GM18868 (cell line): ENCODE results near the gene GCG.

Experiments used
- ATAC-seq: cut with Tn5 transposase; IDR thresholded peaks from one replicate; pipeline ENCODE4 v1.9.1; 2021; ENCODE audit warnings: mild to moderate bottlenecking, moderate library complexity; ENCODE audit not compliant: unreplicated experiment

The GCG gene

DNA sequence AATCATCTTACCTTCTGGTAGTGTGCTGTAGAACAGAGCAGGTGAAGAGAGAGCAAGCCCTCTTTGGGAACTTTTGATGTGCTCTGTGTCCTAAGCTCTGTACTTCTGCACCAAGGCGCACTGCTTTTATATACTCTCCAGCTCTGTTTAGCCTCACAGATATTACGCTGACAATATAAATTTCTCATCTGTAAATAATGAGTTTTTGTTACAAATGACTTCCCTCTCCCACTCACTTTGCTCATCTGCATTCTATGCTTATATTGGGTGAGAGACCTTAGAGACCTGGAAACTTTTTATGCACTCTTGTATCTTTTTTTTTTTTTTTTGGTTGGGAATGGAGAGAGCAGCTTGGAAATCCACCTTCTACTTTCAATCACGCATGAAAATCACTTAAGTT is at the start of gene GCG:
TSS of gene GCG (minus strand) at position 101 of the 400 bp plus-strand sequence. CDS start 3,069 bp downstream, outside the sequence.
- ATAC-seq, result no peak

DNA sequence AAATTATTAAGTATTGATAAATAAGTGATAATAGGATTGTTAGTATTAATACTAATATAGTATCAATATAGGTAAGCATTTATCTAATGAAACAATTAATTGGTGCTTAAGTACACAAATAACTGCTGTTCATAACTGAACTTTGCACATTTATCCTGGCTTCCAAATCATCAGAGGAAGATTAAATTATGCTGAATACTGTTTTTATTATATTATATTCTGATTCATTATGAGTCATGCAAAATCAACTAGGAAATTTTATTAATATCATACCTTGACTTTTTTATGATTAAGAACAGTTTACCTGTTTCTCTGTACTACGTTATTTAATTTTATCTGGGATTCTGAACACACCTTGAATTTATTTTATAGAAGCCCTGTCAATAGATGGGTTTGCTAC is 48.6 kb upstream of the GCG start:
- ATAC-seq, result no peak

DNA sequence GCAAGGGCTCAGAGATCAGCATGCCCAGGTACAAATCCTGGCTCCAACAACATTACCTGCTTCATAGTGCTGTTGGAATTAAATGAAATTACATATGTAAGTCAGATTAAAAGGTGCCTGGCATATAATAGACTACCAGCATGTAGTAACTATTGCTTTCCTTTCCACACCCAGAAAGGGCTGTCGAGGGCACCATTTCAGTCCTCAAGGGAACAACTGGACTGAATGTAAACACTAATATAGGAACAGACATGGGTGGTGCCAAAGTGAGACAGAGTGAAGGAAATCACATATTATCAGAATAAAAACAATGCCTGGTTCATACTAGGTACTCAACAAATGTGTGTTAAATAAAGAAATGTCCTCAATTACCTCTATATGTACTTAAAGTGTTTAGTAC is 47.9 kb upstream of the GCG start:
- no peak for ATAC-seq

DNA sequence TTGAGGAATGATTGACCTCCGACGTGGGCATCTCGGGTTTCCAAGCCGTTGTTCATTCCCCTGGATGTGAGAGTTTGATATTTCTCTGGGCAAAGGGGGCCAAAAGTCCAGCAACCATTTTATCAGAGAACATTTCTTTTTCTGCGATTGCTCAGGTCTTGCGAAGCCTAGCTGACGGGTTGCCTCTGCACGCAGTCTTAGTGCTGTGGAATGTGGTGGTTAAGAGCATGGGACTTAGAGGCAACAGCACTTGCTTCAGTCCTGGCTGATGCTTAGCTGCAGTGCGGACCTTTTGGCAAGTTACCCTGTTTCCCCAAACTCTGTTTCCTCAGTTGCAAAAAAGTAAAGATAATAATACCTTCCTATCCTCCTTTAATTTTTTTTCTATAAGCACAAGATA is 46.2 kb upstream of the GCG start:
- no peak for ATAC-seq

DNA sequence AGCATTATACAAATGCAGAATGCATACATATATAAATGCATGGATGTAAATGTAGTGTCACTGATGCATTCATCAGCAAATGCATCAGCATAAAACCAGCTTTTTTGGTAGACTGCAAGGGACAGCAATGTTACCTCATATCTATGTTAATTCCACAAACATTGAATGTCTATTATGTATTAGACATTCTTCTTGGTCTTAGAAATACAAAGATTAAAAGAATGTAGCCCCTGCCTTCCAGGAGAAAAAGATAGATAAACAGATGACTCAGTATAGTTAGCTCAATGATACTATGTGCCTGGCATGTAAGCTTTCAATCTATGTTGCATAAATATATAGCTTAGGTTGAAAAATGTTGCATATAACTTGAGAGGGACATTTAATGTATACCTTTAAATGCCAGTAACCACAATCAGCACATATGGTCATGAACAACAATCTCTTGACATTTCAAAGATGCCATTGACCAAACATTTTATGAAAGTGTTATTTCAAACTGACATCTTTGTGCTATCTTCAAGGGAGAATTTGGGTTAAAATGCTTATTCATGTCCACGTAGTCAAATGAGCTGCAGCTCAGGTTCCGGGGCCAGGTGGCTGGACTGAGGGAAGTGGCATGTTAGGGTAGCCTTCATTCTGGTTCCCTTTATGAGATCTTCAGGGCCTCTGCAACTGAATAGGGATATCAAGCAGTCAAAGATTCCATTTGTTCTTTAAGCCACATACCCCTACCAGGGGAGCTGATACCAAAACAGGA is 45.2 kb upstream of the GCG start:
- ATAC-seq, result no peak

DNA sequence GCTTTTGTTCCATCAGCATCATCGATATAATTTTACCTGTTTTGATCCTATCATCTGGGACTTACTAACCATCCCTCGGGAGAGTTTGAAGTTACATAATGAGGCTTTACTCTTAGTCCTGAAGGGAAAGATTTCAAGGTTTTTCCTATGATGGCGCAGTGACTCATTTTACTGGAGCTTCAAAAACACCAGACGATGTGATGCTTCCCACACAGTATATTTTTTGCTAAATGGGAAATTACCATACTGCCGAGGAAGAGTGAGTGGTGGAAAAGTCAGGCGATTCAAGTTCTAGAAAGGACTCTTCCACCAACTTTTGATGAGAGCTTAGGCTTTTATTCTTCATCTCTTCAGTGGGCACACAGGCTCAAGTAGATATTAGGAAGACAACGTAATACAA is 44.6 kb upstream of the GCG start:
- no peak for ATAC-seq

DNA sequence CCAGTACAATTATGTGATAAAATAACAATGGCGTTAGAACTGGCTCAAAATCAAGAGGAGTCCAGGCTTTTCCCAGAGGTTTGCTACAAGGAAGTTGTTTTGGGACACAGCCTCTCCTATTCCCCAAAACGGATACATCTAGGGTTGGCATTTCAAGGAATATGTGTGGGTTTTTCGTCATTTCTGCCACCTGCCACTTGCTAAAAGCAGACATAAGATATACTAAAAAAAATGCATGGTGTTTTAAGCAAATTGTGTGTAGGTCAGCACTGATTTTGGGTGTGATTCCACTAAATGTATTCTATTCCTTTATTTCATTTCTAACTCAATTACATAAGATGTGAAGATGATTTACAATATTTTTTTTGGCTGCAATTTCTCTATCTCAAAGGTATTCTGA is 36.4 kb upstream of the GCG start:
- ATAC-seq, result no peak

DNA sequence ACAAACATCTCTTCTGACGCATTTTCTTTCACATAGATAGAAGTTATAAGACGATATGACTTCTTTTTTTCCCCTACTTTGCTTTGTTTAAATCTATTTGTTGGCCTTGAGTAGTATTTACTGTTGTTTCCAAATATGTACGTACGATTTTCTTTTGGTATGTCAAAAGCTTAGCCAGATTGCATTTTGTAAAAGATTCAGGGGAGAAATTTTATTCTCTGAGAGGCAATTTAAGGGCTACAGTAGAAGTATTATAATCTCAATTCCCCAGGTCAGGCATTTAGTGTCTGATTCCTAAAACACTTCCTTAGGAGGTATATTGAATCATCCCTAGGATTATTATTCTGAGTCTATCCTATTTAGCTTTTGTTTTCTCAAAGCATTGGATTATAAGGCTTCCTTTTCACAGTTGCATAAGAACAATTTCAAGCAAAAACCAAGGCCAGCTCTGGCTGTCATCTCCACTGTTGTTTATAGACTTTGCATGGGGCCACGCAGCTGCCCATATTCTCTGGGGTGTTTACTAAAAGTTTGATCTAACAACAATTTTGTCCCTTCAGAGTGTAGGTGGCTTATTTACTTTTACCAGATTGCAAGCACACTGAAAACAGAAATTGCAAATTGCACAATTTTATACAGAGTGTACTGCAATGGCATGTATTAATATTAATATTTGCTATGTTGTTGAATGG is 33.6 kb upstream of the GCG start:
- no peak for ATAC-seq

DNA sequence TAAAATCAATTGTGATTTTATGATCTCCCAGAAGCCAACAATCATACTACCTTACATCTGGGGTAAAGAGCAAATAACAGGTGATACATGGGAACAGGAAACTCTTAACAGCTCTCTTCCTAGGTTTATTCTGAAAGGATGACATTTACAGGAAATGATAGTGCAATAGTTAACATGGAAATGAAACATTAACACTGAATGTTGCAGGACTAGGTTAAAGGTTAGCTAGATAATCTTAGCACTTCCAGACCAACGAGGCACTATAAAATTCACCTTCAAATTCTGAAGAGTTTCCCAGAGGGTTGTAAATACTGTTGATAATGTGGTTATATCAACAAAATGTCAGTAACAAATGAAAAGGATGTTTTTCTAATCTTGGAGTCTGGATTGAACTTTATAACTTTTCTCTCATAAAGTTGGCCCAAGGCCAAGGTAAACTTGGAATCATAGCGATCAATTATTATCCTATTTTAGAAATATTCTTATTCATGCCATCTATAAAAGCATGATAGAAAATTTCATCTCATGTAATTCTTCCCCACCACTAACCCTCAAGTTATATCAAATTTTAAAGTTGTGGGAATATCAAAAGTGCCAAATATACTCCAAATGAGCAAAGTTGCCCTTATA is 32.9 kb upstream of the GCG start:
- ATAC-seq, result no peak

DNA sequence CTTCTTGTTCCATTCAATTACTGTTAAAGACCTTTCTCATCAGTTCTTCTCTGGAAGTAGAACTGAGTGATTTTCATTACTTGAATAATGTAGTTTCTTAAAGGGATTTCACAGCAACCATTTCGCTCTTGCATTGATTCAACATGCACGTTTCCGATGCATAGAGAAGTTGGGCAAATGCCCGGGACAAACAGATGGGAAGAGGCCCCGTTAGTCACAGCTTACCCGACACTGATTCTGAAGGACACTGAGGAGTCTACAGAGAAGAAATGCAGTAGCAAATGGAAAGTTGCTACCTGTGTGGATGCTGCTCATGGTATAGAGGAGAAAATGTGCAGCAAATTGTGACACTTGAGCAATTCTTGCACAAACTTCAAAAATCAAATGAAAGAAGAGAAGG is 32.3 kb upstream of the GCG start:
- no peak for ATAC-seq

DNA sequence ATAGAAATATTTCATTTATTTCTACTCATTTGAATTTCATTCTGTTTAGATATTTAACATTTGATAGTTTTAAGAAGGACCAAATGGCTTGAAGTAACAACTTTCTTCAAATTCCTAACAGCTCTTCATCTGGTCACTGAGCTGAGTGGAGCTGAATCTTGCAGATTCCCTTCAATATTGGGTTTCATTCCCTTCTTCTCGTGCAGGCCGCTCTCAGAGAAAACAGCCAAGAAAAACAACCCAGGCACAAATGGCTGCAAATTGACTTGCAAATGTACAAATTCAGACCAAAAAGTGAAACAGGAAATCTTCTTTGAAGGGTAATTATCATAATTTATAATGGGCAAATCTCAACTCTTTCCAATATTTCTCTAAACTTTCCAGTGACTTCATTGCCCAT is 30.3 kb upstream of the GCG start:
- no peak for ATAC-seq

DNA sequence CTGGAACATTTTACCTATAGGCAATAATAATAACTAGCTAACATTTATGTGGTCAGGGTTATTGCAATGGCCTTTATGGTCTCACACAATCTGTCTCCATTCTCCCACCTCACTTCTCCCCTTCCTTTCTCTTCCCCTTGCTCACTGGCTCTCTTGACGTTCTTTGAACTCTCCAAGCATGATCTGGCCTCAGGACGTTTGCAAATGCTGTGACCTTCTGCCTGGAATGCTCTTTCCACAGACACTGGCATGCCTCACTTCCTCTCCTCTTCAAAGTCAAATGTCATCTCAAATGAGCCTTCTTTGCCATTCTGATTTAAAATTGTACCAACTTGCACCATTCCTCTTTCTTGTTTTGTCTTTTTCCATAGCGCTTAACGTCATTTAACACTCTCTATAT is 25.3 kb upstream of the GCG start:
- no peak for ATAC-seq

DNA sequence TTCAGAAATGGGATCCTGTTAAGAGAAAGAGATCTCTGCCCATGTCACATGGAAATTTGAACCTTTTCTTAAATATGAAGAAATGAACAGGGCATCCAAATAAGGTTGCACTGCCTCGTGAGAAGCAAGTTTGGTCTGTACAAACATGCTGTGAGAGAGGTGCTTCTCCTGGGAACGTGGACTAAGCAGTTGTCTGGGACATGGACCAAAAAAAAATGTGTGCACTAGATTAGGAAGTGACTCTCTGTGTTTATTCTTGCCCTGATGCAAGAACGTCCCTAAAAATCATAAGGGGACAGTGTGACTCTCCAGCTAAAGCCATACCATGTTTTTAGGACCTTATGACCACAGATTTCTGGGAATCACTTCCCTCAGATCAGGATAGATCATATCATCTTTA is 23.7 kb upstream of the GCG start:
- ATAC-seq, result no peak

DNA sequence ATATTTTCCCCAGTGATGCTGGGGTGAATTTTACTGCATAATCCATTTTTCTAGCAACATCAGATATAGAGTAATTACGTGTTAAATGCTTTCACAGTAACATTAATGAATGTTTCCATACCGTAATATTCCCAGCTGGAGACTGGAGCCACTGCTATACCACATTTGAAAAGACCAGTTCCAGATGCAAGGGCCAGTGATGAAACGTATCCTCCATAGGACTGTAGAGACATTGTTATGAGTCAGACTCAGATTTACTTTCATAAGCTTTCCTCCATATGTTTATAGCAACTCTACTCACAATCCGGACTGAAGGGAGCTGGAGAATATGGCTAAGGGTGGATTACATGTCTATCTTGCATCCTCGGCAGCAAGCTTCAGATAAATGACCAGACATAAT is 22.7 kb upstream of the GCG start:
- ATAC-seq, result no peak

DNA sequence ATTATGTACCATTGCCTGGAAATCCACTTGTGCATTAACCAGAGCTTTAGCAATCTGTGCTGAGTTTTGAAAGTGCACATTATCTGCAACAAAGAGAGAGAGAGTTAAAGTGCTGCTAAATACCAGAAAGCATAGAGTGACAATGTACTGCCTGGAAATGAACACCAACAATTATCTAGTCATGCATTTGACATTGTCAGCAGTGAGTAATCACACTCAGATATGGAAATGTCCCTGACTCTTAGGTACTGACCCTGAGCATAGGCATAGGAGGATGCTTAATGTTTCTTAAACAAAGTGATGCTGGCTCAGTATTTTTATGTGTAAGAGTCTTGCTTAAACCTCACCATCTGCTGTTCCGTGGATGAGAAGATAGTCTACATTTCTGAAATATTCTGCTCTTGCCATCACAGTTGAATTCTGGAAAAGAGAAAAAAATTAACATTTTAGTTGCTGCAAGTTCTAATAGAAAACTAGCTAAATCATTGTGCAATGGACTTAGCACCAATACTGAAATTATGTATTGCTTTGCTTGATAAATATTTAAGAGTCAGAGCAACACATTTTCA is 20.8 kb upstream of the GCG start:
- ATAC-seq, result no peak

DNA sequence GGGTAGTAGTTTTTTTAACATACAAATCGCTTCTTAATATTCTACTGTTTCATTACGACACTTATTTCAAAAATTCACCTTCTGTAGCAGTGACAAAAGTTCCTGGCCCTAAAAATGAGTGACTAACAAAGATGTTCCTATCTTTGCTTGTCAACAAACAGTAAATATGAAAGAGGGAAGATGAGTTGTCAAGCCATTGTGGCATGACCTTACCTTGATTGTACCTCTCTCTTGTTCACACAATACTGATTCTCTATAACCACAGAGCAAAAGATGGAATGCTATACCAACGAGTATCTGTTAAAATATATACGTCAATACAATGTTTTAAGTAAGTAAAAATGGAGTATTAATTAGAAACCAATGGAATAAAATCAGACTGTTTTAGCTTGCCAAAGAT is 14.7 kb upstream of the GCG start:
- ATAC-seq, result peak; percentile 43

DNA sequence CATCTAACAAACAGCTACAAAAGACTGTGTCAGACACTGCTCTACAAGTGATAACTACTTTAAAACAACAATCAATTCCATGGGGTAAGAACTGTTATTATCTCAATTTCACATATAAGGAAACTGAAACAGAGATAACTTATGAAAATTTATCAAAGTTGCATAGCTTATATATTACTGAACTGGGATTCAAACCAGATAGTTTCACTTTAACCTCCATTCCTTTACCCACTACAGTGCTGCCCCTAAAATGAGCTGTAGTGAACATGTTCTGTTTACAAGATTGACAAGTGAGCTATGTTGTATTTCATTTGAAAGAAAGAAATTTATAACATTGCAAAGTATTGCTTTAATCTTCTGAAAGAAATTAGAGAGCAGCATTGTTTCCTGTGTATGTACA is 14.1 kb upstream of the GCG start:
- ATAC-seq, result no peak

DNA sequence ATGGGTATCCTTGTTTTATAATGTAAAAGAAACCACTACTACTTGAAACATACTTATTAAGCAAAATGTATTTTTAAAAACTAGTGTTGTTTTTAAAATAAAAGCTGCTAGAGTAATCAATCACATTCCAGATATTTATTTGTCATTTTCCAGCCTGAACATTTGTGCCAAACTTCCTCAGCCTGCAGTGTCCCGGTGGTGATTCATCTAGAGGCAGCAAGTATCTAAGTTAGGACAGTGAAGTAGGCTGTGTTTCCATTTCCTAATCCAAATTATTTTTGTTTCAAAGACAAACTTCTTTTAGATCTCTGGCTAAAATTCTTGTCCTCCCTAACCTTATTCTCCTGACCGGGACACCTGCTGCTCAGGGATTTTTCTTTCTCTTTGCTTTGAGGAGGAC is 12.8 kb upstream of the GCG start:
- no peak for ATAC-seq

DNA sequence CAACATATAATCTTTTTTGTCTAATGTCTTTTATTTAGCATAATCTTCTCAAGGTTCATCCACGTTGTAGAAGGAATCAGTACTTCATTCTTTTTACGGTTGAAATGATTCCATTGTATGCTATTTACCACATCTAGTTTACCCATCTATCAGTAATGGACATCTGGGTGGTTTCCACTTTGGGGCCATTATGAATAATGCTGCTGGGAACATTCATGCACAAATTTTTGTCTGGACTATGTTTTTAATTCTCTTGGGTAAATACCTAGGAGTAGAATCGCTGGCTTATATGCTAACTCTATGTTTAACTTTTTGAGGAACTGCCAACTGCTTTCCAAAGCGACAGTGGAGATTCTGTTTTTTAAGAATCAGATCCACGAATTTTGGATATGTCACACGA is 7.4 kb upstream of the GCG start:
- ATAC-seq, result no peak

DNA sequence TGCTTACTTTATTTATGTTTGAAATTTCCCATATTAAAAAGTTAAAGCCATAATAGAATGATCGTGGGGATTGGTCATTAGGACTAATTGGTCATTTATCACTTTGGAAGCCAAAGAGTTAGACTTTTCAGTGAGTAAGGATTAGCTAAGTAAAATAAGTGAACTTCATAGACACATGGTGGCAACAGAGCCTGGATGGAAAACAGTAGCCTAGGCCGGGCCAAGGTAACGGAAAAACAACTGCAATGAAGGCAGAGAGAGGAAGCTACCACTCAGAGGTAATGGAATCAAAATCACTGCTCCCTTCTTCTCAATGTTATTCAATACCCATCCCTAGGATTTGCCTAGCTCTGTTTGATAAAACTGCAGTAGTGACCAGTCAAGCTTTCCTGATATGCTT is 4.1 kb upstream of the GCG start:
- no peak for ATAC-seq

DNA sequence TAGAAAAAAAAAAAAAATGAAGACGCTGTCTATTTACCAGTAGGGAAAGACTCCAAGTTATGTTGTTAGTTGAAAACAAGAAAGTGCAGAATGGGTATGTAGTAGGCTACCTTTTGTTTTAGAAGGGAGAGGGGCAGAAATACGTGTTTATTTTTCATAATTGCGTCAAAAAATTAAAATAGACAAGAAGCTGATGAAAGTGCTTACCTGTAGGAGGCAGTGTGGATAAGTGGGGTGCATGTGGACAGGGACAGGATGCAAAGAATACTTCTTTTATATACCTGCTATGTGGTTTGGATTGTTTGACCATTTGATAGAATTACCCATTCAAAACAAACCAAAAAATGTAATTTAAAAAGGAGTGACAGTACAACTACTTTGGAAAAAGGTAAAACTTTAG is 3.0 kb upstream of the GCG start:
- ATAC-seq, result no peak
